K562 (cell line): ENCODE measurements around the gene BAIAP2. TPM values are rescaled to one million over a fixed set of nuclear protein-coding genes. Genes with fewer than 3 reads are reported as not detected.

ENCODE experiments used
- BCOR ChIP-seq: fragments of 450-650 bp; IDR thresholded peaks from 2 replicates; pipeline ENCODE4 v1.6.1; 2016
- CBFA2T2 ChIP-seq: fragments of 450-650 bp; conservative IDR thresholded peaks from 2 replicates; pipeline ENCODE4 v1.6.1; 2017; ENCODE audit warnings: mild to moderate bottlenecking
- CBX3 ChIP-seq, 2 experiments: IDR thresholded peaks; 1 replicate in 1 of 2; 2 replicates in 1 of 2; pipeline ENCODE4 v1.6.1; 2012; ENCODE audit warnings: inconsistent platforms in 2 of 2, low read length in 2 of 2, borderline replicate concordance in 1 of 2, control low read depth in 1 of 2
- ETS2 ChIP-seq: IDR thresholded peaks from 2 replicates; pipeline ENCODE4 v1.6.1; 2016; ENCODE audit warnings: borderline replicate concordance, missing genetic modification characterization, mild to moderate bottlenecking, moderate library complexity, missing compliant biosample characterization; ENCODE audit not compliant: poor library complexity, severe bottlenecking
- GATA2 ChIP-seq: sonication (generic); formaldehyde crosslinking; IDR thresholded peaks from 2 replicates; pipeline ENCODE4 v1.4.0; 2020; ENCODE audit warnings: mild to moderate bottlenecking, missing genetic modification reagents
- HNRNPK ChIP-seq: fragments of 200-400 bp; formaldehyde crosslinking; IDR thresholded peaks from one replicate; pipeline ENCODE4 v1.6.1; 2018; ENCODE audit warnings: mild to moderate bottlenecking, low read depth, low read length; ENCODE audit not compliant: poor library complexity, severe bottlenecking
- MBD2 ChIP-seq: sonication (generic); IDR thresholded peaks from 2 replicates; pipeline ENCODE4 v1.6.1; 2016; ENCODE audit warnings: low read depth, borderline replicate concordance
- NCOR1 ChIP-seq: fragments of 450-650 bp; IDR thresholded peaks from 2 replicates; pipeline ENCODE4 v1.6.1; 2016; ENCODE audit warnings: mild to moderate bottlenecking, moderate library complexity
- NFIC ChIP-seq: fragments of 450-650 bp; IDR thresholded peaks from 2 replicates; pipeline ENCODE4 v1.6.1; 2017; ENCODE audit warnings: mild to moderate bottlenecking, inconsistent platforms
- NFRKB ChIP-seq: fragments of 450-650 bp; IDR thresholded peaks from 2 replicates; pipeline ENCODE4 v1.6.1; 2016; ENCODE audit warnings: low read depth
- TCF7 ChIP-seq: sonication (generic); IDR thresholded peaks from 2 replicates; pipeline ENCODE4 v1.6.1; 2016; ENCODE audit warnings: antibody characterized with exemption, borderline replicate concordance
- TEAD1 ChIP-seq, 2 experiments: fragments of 450-650 bp in 1 of 2; sonication (generic) in 1 of 2; formaldehyde crosslinking; IDR thresholded peaks; 2 replicates each; pipeline versions ENCODE4 v1.4.0 to v1.8.0; 2020 to 2022; ENCODE audit warnings: mild to moderate bottlenecking in 2 of 2, missing genetic modification reagents in 1 of 2
- TEAD2 ChIP-seq: fragments of 450-650 bp; IDR thresholded peaks from 2 replicates; pipeline ENCODE4 v1.6.1; 2016; ENCODE audit warnings: missing genetic modification characterization, control low read depth, missing compliant biosample characterization
- ZBED1 ChIP-seq: IDR thresholded peaks from 2 replicates; pipeline ENCODE4 v1.6.1; 2014
- ZFP36 ChIP-seq: fragments of 150-350 bp; IDR thresholded peaks from 2 replicates; pipeline ENCODE4 v1.6.1; 2018; ENCODE audit warnings: low read length, low read depth; ENCODE audit not compliant: partially characterized antibody
- ZKSCAN8 ChIP-seq: fragments of 200-800 bp; sonication (Bioruptor generic); IDR thresholded peaks from 2 replicates; pipeline ENCODE4 v1.6.1; 2016; ENCODE audit warnings: missing genetic modification characterization, missing compliant biosample characterization
- ZNF431 ChIP-seq: sonication (generic); formaldehyde crosslinking; IDR thresholded peaks from 2 replicates; pipeline ENCODE4 v1.8.0; 2022; ENCODE audit warnings: mild to moderate bottlenecking, missing genetic modification reagents
- ZNF655 ChIP-seq: fragments of 250-450 bp; sonication (Bioruptor Pico); IDR thresholded peaks from 2 replicates; pipeline ENCODE4 v1.5.0; 2021
- ZNF766 ChIP-seq: fragments of 200-800 bp; sonication (Bioruptor generic); conservative IDR thresholded peaks from 2 replicates; pipeline ENCODE4 v1.6.1; 2016; ENCODE audit warnings: missing genetic modification characterization, missing compliant biosample characterization
- polyA plus RNA-seq, 8 experiments: library from polyadenylated mRNA; depleted of rRNA in 4 of 8; stranded (reverse) in 5 of 8; unstranded in 3 of 8; fragments of >200 nt; fragmentation: Nextera tagmentation in 2 of 8; fragmentation: Illumina TruSeq in 1 of 8; extraction: Ambion mirVana in 2 of 8; extraction: Trizol in 1 of 8; gene quantifications; 2 replicates each; pipeline versions ENCODE4 v1.2.1 to v1.2.3, GENCODE V29; 2011 to 2014; ENCODE audit warnings: inconsistent platforms in 1 of 8, missing spikeins in 1 of 8
- total RNA-seq, 7 experiments: library from RNA; depleted of rRNA in 6 of 7; stranded (reverse); fragments of >200 nt in 6 of 7; fragmentation: Illumina TruSeq in 2 of 7; extraction: Trizol in 2 of 7; gene quantifications; 2 replicates each; pipeline versions ENCODE4 v1.2.1 to v1.2.3, GENCODE V29; 2011 to 2021; ENCODE audit warnings: low replicate concordance in 1 of 7
- TF ChIP-seq, protein P1 (sequence below): fragments of 150-350 bp; IDR thresholded peaks from 2 replicates; pipeline ENCODE4 v1.6.1; 2014; ENCODE audit warnings: low read depth, mild to moderate bottlenecking, low read length, borderline replicate concordance
- TF ChIP-seq, protein P2 (sequence below): sonication (generic); formaldehyde crosslinking; IDR thresholded peaks from 2 replicates; pipeline ENCODE4 v1.8.0; 2022; ENCODE audit warnings: mild to moderate bottlenecking, missing genetic modification reagents

Gene BAIAP2
- total and polyA plus RNA-seq, 9 of the 15 experiments (the other 6 are each of a cell fraction or from before 2014, with no cell fraction given) = 2.3 to 51.6 (median 18.4) TPM

DNA sequence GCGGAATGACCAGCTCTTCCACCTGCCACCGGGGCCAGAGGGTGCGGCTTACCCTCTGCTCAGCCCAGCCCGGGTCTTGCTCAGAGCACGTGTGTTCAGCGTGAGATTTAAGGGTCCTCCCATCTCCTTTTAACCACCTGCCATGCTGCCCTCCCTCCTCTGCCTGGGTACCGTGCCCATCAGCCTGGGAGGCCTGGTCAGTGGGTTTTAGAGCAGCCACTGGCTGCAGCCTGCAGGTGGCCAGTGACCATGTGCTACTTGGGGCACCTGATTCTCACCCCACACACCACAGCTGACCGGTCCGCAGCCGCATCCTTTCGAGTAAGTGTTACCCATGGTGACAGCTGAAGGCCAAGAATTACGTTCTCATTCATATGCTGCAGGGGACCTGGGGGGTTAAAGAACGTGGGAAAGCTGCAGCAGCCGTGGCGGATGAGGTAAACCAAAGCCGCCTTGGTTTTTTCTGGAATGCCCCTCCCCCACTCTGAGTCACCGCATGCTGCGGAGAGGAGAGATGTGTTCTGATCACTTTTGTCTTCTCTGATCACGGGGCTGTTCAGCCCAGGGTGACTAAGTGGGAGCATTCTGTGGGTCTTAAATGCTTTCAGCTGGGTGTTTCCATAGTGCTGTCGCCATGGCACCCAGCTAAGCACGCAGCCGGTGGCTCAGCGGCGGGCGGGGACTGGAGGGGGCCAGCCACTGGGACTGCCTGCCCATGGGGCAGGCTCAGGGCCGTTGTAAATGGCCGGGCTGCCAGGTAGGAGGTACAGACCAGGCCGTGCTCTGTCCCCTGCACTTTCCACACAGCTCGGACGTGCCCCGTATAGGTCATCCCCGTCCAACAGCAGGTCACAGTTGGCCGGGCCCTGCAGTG lies 59.8 kb downstream of the BAIAP2 start (continued):
- TF ChIP-seq, protein P1, sequence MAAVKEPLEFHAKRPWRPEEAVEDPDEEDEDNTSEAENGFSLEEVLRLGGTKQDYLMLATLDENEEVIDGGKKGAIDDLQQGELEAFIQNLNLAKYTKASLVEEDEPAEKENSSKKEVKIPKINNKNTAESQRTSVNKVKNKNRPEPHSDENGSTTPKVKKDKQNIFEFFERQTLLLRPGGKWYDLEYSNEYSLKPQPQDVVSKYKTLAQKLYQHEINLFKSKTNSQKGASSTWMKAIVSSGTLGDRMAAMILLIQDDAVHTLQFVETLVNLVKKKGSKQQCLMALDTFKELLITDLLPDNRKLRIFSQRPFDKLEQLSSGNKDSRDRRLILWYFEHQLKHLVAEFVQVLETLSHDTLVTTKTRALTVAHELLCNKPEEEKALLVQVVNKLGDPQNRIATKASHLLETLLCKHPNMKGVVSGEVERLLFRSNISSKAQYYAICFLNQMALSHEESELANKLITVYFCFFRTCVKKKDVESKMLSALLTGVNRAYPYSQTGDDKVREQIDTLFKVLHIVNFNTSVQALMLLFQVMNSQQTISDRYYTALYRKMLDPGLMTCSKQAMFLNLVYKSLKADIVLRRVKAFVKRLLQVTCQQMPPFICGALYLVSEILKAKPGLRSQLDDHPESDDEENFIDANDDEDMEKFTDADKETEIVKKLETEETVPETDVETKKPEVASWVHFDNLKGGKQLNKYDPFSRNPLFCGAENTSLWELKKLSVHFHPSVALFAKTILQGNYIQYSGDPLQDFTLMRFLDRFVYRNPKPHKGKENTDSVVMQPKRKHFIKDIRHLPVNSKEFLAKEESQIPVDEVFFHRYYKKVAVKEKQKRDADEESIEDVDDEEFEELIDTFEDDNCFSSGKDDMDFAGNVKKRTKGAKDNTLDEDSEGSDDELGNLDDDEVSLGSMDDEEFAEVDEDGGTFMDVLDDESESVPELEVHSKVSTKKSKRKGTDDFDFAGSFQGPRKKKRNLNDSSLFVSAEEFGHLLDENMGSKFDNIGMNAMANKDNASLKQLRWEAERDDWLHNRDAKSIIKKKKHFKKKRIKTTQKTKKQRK = no peak
- TF ChIP-seq ZNF431 (CRISPR knock-in tag) (peak; percentile 41; the same call in 1 of the 2 replicates), TEAD1 (CRISPR knock-in tag; IDR thresholded peaks at IDR 0.05) (peak; percentile 89 to 97), HNRNPK (no peak), GATA2 (CRISPR knock-in tag) (0 out of 2 replicates have a peak, but pooled peaks have one; percentile 39), TCF7 (0 out of 2 replicates have a peak, but pooled peaks have one; percentile 3), BCOR (peak; percentile 46; the same call in 1 of the 2 replicates), ZNF655 (CRISPR knock-in tag) (no peak), NFIC (no peak), ZNF766 (CRISPR knock-in tag) (peak; percentile 44; the same call in 1 of the 2 replicates), ZKSCAN8 (no peak), CBX3 (IDR thresholded peaks at IDR 0.05; ENCODE audit: borderline replicate concordance in 1 of 2, low read length in 2 of 2) (peak in 1 of 2 experiments; percentile 78; a peak in 2 of 3 replicates), ZBED1 (no peak), ETS2 (tag) (no peak), CBFA2T2 (peak; percentile 51), NCOR1 (no peak), MBD2 (peak; percentile 51; the same call in 1 of the 2 replicates), NFRKB (no peak), ZFP36 (peak; percentile 31), TEAD2 (tag) (peak; percentile 54; the same call in 1 of the 2 replicates)
- TF ChIP-seq, protein P2, sequence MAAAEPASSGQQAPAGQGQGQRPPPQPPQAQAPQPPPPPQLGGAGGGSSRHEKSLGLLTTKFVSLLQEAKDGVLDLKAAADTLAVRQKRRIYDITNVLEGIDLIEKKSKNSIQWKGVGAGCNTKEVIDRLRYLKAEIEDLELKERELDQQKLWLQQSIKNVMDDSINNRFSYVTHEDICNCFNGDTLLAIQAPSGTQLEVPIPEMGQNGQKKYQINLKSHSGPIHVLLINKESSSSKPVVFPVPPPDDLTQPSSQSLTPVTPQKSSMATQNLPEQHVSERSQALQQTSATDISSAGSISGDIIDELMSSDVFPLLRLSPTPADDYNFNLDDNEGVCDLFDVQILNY (CRISPR knock-in tag) = no peak
